ENCODE measurements around the gene ARHGAP19.

The ARHGAP19 gene

DNA sequence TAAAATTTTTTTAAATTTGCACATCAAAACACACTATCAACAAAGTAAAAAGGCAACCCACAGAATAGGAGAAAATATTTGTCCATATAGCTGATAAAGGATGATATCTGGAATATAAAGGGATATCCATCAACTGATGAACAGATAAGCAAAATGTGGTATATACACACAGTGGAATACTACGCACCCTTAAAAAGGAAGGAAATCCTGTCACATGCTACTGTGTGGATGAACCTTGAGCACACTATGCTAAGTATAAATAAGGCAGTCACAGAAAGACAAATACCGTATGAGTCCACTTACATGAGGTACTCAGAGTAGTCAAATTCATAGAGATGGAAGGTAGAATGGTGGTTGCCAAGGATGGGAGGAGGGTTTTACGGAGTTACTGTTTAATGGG, 37.7 kb downstream of the ARHGAP19 start:
- in situ Hi-C loops (cut with HindIII; ENCODE audit: low pct_ligation_motif_present, low pct_unique_long_range_greater_than_20kb, low sequenced_read_pairs) = no loop called here
- DNase-seq = no peak

- in situ Hi-C loops (cut with HindIII; ENCODE audit: low pct_ligation_motif_present, low pct_unique_long_range_greater_than_20kb, low sequenced_read_pairs) = no loop called here
Measured at GRCh38 chr10:97250952-97251351, 41.5 kb downstream of the ARHGAP19 start.

DNA sequence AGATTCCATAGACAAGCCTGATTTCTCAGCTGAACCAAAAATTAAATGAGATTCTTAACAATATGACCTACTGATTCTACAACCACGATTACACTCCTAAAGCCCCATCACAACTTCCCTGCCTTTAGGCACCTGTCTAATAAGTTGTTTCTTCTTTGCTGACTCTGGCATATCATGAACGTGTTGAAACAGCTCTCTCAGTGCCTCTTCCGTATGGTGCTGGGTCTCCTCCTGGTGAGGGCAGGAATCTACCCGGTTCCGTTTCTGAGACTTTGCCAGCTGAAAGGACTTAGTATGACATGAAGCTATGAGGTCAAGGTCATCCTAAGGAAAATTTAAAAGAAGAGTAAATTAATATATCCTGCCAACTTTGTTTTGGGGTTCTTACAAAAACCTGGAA, 48.6 kb downstream of the ARHGAP19 start:
- DNase-seq = no peak
- in situ Hi-C loops (cut with HindIII; ENCODE audit: low pct_ligation_motif_present, low pct_unique_long_range_greater_than_20kb, low sequenced_read_pairs) = no loop called here

More at GRCh38 chr10:97250952-97251351, 41.5 kb downstream of the ARHGAP19 start:
- DNase-seq = no peak

DNA sequence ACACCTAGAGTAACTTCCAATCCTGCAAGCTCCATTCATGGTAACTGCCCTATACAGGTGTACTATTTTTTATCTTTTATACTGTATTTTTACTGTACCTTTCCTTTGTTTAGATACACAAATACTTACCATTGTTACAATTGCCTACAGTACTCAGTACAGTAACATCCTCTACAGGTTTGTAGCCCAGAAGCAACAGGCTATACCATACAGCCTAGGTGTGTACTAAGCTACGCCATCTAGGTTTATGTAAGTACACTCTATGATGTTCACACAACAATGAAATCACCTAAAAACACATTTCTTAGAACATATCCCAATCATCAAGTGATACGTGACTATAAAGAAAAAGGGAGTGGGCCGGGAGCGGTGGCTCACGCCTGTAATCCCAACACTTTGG, 53.6 kb downstream of the ARHGAP19 start:
- in situ Hi-C loops (cut with HindIII; ENCODE audit: low pct_ligation_motif_present, low pct_unique_long_range_greater_than_20kb, low sequenced_read_pairs) = no loop called here
- no peak for DNase-seq

DNA sequence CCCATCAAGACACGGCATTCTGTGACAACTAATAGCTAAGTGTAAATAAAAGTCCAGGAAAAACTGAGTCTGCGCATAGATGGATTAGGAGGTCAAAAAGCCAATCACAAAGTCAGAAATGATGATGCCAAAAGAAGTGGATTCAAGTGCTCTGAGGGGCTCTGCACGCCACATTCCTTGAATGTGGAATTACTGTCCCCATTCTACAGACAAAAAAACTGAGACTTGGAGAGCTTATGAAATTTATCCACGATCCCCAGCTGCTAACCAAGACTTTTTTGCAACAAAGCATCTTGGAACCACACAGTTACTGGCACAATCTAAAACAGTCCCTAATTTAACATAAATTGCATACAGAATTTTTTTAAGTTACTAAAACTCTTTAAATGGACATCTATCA, 57.1 kb downstream of the ARHGAP19 start:
- in situ Hi-C loops (cut with HindIII; ENCODE audit: low pct_ligation_motif_present, low pct_unique_long_range_greater_than_20kb, low sequenced_read_pairs) = no loop called here
- DNase-seq = no peak

GRCh38 chr10:97234400-97234799, 58.0 kb downstream of the ARHGAP19 start:
- in situ Hi-C loops (cut with HindIII; ENCODE audit: low pct_ligation_motif_present, low pct_unique_long_range_greater_than_20kb, low sequenced_read_pairs) = no loop called here
- DNase-seq = peak; percentile 51

GRCh38 chr10:97230146-97230545, 62.3 kb downstream of the ARHGAP19 start:
- DNase-seq = no peak
- in situ Hi-C loops (cut with HindIII; ENCODE audit: low pct_ligation_motif_present, low pct_unique_long_range_greater_than_20kb, low sequenced_read_pairs) = no loop called here

DNA sequence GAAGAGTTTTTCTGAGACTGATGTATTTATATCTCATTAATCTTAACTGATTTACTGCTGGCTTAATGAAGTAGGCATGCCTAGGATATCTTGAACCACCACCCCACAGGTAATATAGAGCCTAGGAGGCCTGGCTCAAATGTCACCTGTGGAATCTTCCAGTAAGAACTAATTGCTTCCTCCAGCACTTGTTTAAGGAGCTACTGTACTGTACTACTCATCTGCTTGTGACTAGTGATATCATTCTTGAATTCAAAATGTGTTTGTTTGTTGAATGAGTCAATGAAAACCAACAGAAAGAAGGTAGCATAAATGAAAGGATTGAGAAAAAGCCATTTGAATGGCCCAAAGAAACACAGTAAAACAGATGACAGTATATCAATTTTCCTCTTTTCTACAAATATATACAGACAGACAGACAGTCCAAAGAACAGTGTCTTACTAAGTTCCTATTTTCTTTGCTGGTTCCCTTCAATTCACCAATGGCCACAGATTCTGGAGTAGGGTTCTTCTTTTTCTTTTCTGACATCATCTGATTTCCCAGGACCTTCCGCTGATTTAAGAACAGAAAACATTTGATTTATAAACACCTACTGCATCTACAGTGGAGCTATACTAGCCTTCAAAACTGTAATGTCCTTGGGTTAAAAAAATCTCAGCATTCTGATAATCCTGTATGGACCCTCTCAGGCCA, 63.0 kb downstream of the ARHGAP19 start:
- DNase-seq = no peak

GRCh38 chr10:97228775-97229157, 63.7 kb downstream of the ARHGAP19 start:
- in situ Hi-C loops (cut with HindIII; ENCODE audit: low pct_ligation_motif_present, low pct_unique_long_range_greater_than_20kb, low sequenced_read_pairs) = no loop called here
- DNase-seq = no peak

More for the DNA sequence above, 63.0 kb downstream of the ARHGAP19 start:
- in situ Hi-C loops (cut with HindIII; ENCODE audit: low pct_ligation_motif_present, low pct_unique_long_range_greater_than_20kb, low sequenced_read_pairs) = no loop called here

- in situ Hi-C loops (cut with HindIII; ENCODE audit: low pct_ligation_motif_present, low pct_unique_long_range_greater_than_20kb, low sequenced_read_pairs) = no loop called here
Measured at GRCh38 chr10:97228130-97228774, 64.2 kb downstream of the ARHGAP19 start.

DNA sequence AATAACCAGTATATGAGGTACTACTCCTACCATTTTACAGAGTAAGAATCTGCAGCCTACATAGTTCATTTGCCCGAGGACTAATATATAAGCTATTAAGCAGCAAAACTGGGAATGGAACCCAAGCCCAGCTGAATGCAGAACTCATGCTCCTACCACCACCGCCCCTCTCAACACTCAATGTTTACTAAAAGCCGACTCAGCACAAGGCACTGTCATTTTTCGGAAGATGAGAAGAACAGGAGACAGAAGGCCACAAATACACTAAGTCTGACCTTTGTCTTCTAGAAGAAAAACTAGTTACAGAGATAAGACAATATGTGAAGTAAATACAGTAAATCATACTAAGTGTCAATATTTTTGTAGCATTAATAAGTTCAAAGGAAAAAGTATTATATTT, 66.0 kb downstream of the ARHGAP19 start:
- in situ Hi-C loops (cut with HindIII; ENCODE audit: low pct_ligation_motif_present, low pct_unique_long_range_greater_than_20kb, low sequenced_read_pairs) = no loop called here
- no peak for DNase-seq

More at GRCh38 chr10:97228130-97228774, 64.2 kb downstream of the ARHGAP19 start:
- no peak for DNase-seq

DNA sequence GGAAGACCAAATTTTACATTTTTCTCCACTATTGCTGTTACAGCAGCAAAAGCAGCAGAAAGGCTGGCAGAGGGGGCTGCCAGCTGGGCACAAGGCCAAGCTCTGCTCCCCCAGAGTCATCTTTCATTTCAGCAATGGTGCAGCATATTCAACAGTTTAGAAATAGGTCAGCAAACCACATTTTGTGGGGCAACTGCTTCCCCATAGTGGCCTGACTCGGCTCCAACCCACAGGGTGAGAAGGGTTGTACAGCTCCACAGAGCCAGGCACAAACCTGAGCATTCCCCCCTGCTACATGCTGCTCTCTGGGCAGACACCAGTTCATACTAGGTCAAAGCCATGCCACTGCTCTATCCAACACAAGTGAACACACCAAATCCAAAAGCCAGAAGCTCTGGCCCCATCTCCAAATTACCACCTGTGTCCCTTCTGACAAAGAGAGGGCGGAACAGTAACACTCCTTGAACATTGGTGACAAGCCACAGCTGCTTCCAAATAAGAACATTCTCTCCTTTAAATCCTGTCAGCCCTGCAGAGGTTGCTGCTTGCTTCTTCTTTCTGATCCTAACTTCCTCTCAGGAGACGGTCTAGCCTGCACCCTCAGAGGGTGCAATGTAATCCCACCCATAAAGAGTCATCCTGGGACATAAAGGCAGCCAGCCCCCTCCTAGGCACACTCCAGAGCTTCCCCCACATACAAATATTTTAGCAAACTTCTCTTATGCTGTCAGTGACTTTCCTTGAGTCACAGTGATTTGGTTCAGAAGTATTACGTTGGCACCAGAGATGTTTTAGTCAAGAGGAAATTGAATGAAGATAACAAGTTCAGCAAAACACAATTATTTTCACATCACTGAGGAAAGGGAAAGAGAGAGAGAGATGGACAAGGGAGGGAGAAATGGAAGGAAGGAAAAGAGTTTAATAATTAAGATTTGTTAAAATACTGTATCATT, 67.7 kb downstream of the ARHGAP19 start:
- in situ Hi-C loops (cut with HindIII; ENCODE audit: low pct_ligation_motif_present, low pct_unique_long_range_greater_than_20kb, low sequenced_read_pairs) = no loop called here
- no peak for DNase-seq

- no peak for DNase-seq
- in situ Hi-C loops (cut with HindIII; ENCODE audit: low pct_ligation_motif_present, low pct_unique_long_range_greater_than_20kb, low sequenced_read_pairs) = no loop called here
Measured at GRCh38 chr10:97222326-97222961, 70.0 kb downstream of the ARHGAP19 start.

GRCh38 chr10:97220355-97220754, 72.1 kb downstream of the ARHGAP19 start:
- no peak for DNase-seq
- in situ Hi-C loops (cut with HindIII; ENCODE audit: low pct_ligation_motif_present, low pct_unique_long_range_greater_than_20kb, low sequenced_read_pairs) = no loop called here

GRCh38 chr10:97217299-97217698, 75.1 kb downstream of the ARHGAP19 start:
- DNase-seq = no peak
- in situ Hi-C loops (cut with HindIII; ENCODE audit: low pct_ligation_motif_present, low pct_unique_long_range_greater_than_20kb, low sequenced_read_pairs) = no loop called here

- in situ Hi-C loops (cut with HindIII; ENCODE audit: low pct_ligation_motif_present, low pct_unique_long_range_greater_than_20kb, low sequenced_read_pairs) = no loop called here
Measured at GRCh38 chr10:97215619-97216260, 76.7 kb downstream of the ARHGAP19 start.

GRCh38 chr10:97213431-97213830, 79.0 kb downstream of the ARHGAP19 start:
- in situ Hi-C loops (cut with HindIII; ENCODE audit: low pct_ligation_motif_present, low pct_unique_long_range_greater_than_20kb, low sequenced_read_pairs) = no loop called here
- DNase-seq = no peak

More at GRCh38 chr10:97215619-97216260, 76.7 kb downstream of the ARHGAP19 start:
- no peak for DNase-seq

GRCh38 chr10:97211229-97211628, 81.2 kb downstream of the ARHGAP19 start:
- no peak for DNase-seq
- in situ Hi-C loops (cut with HindIII; ENCODE audit: low pct_ligation_motif_present, low pct_unique_long_range_greater_than_20kb, low sequenced_read_pairs) = no loop called here
